ENCODE data around the gene EYA2.

Gene EYA2

DNA sequence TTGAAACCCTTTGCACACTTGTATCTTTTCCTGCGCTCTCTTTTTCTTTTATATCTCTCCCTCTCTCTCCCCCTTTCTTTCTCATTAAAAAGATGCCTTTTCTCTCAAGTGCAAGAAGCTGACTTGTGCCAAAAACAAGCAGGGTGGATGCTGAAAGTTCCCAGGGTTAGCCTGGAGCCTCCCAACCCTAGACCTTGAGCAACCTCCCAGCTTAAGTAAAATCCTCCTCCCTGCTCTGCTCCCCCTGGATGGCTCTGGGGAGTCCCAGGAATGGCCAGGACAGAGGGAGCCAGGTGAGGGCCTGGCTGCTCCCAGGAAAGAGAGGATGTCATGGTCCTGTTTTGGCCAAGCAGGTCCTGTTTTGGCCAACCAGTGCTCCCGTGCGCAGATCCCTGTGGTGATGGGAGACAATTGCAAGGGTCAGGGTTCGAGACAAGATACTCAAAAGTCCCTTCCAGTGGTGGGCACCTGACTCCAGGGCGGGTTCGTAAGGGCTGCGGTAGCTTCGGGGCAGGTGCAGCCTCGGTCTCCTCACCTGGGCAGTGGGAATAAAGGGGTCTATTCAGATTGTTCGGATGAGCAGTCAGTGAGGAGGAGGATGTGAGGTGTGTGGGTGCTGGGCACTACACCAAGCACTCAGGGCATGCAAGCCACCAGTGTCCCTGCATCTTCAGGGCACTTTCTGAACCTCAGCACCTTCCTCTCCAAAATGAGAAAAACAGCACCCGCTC lies 49.4 kb downstream of the EYA2 start:
- TF ChIP-seq, protein P1, sequence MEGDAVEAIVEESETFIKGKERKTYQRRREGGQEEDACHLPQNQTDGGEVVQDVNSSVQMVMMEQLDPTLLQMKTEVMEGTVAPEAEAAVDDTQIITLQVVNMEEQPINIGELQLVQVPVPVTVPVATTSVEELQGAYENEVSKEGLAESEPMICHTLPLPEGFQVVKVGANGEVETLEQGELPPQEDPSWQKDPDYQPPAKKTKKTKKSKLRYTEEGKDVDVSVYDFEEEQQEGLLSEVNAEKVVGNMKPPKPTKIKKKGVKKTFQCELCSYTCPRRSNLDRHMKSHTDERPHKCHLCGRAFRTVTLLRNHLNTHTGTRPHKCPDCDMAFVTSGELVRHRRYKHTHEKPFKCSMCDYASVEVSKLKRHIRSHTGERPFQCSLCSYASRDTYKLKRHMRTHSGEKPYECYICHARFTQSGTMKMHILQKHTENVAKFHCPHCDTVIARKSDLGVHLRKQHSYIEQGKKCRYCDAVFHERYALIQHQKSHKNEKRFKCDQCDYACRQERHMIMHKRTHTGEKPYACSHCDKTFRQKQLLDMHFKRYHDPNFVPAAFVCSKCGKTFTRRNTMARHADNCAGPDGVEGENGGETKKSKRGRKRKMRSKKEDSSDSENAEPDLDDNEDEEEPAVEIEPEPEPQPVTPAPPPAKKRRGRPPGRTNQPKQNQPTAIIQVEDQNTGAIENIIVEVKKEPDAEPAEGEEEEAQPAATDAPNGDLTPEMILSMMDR (IDR thresholded peaks at IDR 0.05): no peak
- Histone ChIP-seq H3K27ac (no peak overlapping the region), H3K9me3 (no peaks in the 10 kb centered on the region), H3K4me3 (no peak overlapping the region), H3K27me3 (no peaks in the 10 kb centered on the region), H3K36me3 (no peaks in the 10 kb centered on the region), H3K4me1 (peaks cover 0 to 11% (median 4%) of the 10 kb centered on the region in 4 donors)
- DNase-seq: no peak
- intact Hi-C loops (cut with DNase I; ENCODE audit: low total_unique reads): no loop called here

DNA sequence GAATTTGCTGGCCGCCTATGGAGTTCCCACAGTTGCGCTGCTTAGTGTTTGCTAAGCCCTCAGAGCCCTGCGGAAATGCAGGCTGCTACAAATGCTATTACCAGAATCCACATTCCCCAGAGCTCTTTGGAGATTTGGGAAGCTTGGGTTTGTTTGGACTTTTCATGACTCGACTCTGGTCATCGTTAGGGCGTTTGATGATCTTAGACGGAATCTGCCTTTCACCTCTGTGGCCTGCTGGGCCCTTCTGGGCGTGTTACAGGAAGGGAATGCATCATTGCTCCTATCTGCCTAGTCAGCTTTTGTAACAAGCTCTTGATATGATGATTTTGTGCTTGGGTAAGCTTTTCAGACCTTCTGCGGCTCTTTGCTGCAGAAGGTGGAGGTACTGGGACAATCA lies 50.8 kb downstream of the EYA2 start:
- Histone ChIP-seq H3K4me1 (peaks cover 0 to 11% (median 4%) of the 10 kb centered on the region in 4 donors), H3K36me3 (no peaks in the 10 kb centered on the region), H3K4me3 (no peak overlapping the region), H3K27ac (no peak overlapping the region), H3K9me3 (no peaks in the 10 kb centered on the region), H3K27me3 (no peaks in the 10 kb centered on the region)
- intact Hi-C loops (cut with DNase I; ENCODE audit: low total_unique reads): no loop called here
- DNase-seq: no peak
- TF ChIP-seq, protein P1 (IDR thresholded peaks at IDR 0.05): no peak

DNA sequence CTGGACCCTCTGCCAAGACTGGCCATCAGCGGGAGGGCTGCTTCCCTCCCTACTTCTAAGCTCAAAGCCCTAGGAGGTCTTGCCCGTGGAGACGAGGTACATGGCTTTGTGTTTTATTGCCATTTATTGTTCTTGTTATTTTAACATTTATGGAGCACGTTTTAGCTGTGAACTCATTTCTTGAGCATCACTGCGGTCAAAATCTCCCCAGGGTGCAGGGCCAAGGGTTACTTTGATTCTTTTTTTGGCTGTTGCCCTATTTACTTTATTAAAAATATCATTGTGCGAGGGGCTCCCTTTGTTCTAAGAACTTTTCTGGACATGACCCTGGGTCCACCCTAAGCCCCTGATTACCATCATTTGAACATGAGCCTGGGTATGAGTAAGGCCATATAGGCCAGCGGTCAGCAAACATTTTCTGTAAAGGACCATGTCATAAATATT lies 51.6 kb downstream of the EYA2 start:
- H3K36me3 ChIP-seq: no peaks in the 10 kb centered on the region
- H3K27ac ChIP-seq: no peak overlapping the region
- H3K4me1 ChIP-seq: peaks cover 0 to 11% (median 4%) of the 10 kb centered on the region in 4 donors
- intact Hi-C loops (cut with DNase I; ENCODE audit: low total_unique reads): no loop called here
- TF ChIP-seq, protein P1 (IDR thresholded peaks at IDR 0.05): no peak
- no peak overlapping the region for H3K4me3 ChIP-seq
- DNase-seq: no peak
- no peaks in the 10 kb centered on the region for H3K27me3 ChIP-seq
- H3K9me3 ChIP-seq: no peaks in the 10 kb centered on the region

DNA sequence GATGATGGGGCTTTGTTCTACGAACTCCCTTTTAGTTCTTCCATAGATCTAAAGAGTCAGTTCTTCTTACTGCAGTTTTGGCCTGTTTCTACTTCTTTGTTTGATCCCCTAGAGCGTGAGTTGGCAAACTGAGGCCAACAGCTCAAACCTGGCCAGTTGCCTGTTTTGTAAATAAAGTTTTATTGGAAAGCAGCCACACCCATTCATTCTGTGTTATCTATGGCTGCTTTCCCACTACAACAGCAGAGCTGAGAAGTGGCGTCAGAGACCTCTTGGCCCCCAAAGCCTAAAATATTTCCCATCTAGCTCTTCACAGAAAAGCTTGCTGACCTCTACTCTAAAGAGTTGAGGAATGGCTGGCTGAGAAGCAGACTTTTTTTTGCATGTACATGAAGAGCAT lies 52.2 kb downstream of the EYA2 start:
- H3K27ac ChIP-seq: no peak overlapping the region
- H3K4me1 ChIP-seq: peaks cover 0 to 11% (median 4%) of the 10 kb centered on the region in 4 donors
- H3K4me3 ChIP-seq: no peak overlapping the region
- intact Hi-C loops (cut with DNase I; ENCODE audit: low total_unique reads): no loop called here
- no peaks in the 10 kb centered on the region for H3K27me3 ChIP-seq
- DNase-seq: no peak
- no peaks in the 10 kb centered on the region for H3K36me3 ChIP-seq
- TF ChIP-seq, protein P1 (IDR thresholded peaks at IDR 0.05): no peak
- no peaks in the 10 kb centered on the region for H3K9me3 ChIP-seq

DNA sequence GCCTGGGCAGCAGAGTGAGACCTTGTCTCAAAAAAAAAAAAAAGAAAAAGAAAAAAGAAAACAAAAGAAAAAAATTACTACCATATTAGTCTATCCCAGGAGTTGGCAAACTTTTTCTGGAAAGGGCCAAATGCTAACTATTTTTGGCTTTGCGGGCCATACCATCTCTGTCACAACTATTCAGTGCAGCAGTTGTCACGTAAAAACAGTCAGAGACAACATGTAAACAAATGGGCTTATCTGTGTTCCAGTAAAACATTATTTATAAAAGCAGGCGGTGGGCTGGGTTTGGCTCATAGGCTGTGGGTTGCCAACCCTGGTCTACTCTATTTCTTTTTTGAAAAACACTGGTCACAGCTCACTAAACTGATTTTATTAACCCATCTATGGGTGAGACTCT lies 53.4 kb downstream of the EYA2 start:
- H3K27me3 ChIP-seq: no peaks in the 10 kb centered on the region
- H3K27ac ChIP-seq: no peak overlapping the region
- no peak overlapping the region for H3K4me3 ChIP-seq
- DNase-seq: no peak
- no peaks in the 10 kb centered on the region for H3K9me3 ChIP-seq
- intact Hi-C loops (cut with DNase I; ENCODE audit: low total_unique reads): no loop called here
- peaks cover 0 to 11% (median 4%) of the 10 kb centered on the region in 4 donors for H3K4me1 ChIP-seq
- TF ChIP-seq, protein P1 (IDR thresholded peaks at IDR 0.05): no peak
- H3K36me3 ChIP-seq: no peaks in the 10 kb centered on the region

All from tibial artery (tissue), 4 donors.